KMS-11 (cell line): ENCODE measurements around the gene RANBP17.

Experiments
- H2AFZ ChIP-seq: fragments of 200-600 bp; sonication (generic); 2 replicates; pipeline ENCODE4 v1.6.1; 2016; ENCODE audit warnings: antibody characterized with exemption, mixed run types, low read depth
- H3K27ac ChIP-seq: fragments of 200-600 bp; sonication (generic); 2 replicates; pipeline ENCODE4 v1.6.1; 2016; ENCODE audit warnings: mild to moderate bottlenecking, mixed run types
- H3K27me3 ChIP-seq: fragments of 200-600 bp; sonication (generic); 2 replicates; pipeline ENCODE4 v1.6.1; 2017; ENCODE audit warnings: mild to moderate bottlenecking, low read depth, mixed run types, moderate library complexity; ENCODE audit not compliant: insufficient read depth
- H3K36me3 ChIP-seq: fragments of 200-600 bp; sonication (generic); 2 replicates; pipeline ENCODE4 v1.6.1; 2017; ENCODE audit warnings: mild to moderate bottlenecking, mixed run types; ENCODE audit not compliant: insufficient read depth
- H3K4me1 ChIP-seq: fragments of 200-600 bp; sonication (generic); 2 replicates; pipeline ENCODE4 v1.6.1; 2016; ENCODE audit warnings: mild to moderate bottlenecking, low read depth, mixed run types; ENCODE audit not compliant: poor library complexity, severe bottlenecking
- H3K4me2 ChIP-seq: fragments of 200-600 bp; sonication (generic); 2 replicates; pipeline ENCODE4 v1.7.0; 2016; ENCODE audit warnings: mild to moderate bottlenecking, mixed run types
- H3K4me3 ChIP-seq: fragments of 200-600 bp; sonication (generic); IDR thresholded peaks from 2 replicates; pipeline ENCODE4 v1.6.1; 2017; ENCODE audit warnings: low read depth, low read length, mixed read lengths; ENCODE audit not compliant: insufficient read depth
- H3K79me2 ChIP-seq: fragments of 200-600 bp; sonication (generic); 2 replicates; pipeline ENCODE4 v1.6.1; 2016; ENCODE audit warnings: low read depth, mixed run types; ENCODE audit not compliant: insufficient read depth
- H3K9ac ChIP-seq: fragments of 200-600 bp; sonication (generic); 2 replicates; pipeline ENCODE4 v1.6.1; 2016; ENCODE audit warnings: mild to moderate bottlenecking, mixed run types
- H4K20me1 ChIP-seq: fragments of 200-600 bp; sonication (generic); 2 replicates; pipeline ENCODE4 v1.6.1; 2016; ENCODE audit warnings: mild to moderate bottlenecking, mixed run types; ENCODE audit not compliant: insufficient read depth
- CTCF ChIP-seq: fragments of 200-600 bp; sonication (generic); conservative IDR thresholded peaks from 2 replicates; pipeline ENCODE4 v1.6.1; 2017; ENCODE audit warnings: low read depth, mild to moderate bottlenecking, antibody characterized with exemption, low read length, moderate library complexity, mixed read lengths

Gene RANBP17

GRCh38 chr5:171246231-171246630 is 384.4 kb downstream of the RANBP17 start:
- H3K4me2 ChIP-seq, result no peak overlapping the region
- no peak overlapping the region for H3K4me3 ChIP-seq

DNA sequence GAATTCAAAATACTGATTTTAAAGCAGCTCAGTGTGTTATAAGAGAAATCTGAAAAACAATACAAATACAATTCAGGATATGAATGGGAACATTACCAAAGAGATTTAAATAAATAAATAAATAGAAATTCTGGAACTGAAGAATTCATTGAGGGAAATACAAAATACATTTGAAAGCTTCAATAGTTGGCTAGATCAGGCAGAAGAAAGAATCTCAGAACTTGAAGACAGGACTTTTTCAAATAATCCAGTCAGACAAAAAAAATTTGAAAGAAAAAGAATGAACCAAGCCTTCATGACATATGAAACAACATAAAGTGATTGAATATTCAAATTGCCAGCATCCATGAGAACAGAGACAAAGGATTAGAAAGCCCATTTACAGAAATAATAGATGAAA is 387.6 kb downstream of the RANBP17 start:
- no peak for TF ChIP-seq CTCF

More at GRCh38 chr5:171246231-171246630, 384.4 kb downstream of the RANBP17 start:
- Histone ChIP-seq H2AFZ (no peak overlapping the region), H3K4me1 (no peaks in the 10 kb centered on the region), H3K36me3 (no peaks in the 10 kb centered on the region), H3K27ac (no peak overlapping the region), H3K79me2 (no peaks in the 10 kb centered on the region), H3K9ac (no peak overlapping the region), H4K20me1 (no peaks in the 10 kb centered on the region), H3K27me3 (no peaks in the 10 kb centered on the region)
- TF ChIP-seq CTCF, result no peak

GRCh38 chr5:171250738-171251137 is 388.9 kb downstream of the RANBP17 start:
- Histone ChIP-seq H3K9ac (no peak overlapping the region), H2AFZ (no peak overlapping the region), H3K36me3 (no peaks in the 10 kb centered on the region), H3K4me1 (no peaks in the 10 kb centered on the region), H3K27me3 (no peaks in the 10 kb centered on the region), H3K4me3 (no peak overlapping the region), H4K20me1 (no peaks in the 10 kb centered on the region), H3K27ac (no peak overlapping the region), H3K79me2 (no peaks in the 10 kb centered on the region), H3K4me2 (no peak overlapping the region)
- TF ChIP-seq CTCF, result no peak

More for the DNA sequence above, 387.6 kb downstream of the RANBP17 start:
- H2AFZ ChIP-seq, result no peak overlapping the region
- no peaks in the 10 kb centered on the region for H3K4me1 ChIP-seq
- H3K4me2 ChIP-seq, result no peak overlapping the region
- no peaks in the 10 kb centered on the region for H4K20me1 ChIP-seq
- no peaks in the 10 kb centered on the region for H3K79me2 ChIP-seq
- no peak overlapping the region for H3K9ac ChIP-seq
- H3K4me3 ChIP-seq, result no peak overlapping the region
- H3K27me3 ChIP-seq, result no peaks in the 10 kb centered on the region
- no peak overlapping the region for H3K27ac ChIP-seq
- no peaks in the 10 kb centered on the region for H3K36me3 ChIP-seq

DNA sequence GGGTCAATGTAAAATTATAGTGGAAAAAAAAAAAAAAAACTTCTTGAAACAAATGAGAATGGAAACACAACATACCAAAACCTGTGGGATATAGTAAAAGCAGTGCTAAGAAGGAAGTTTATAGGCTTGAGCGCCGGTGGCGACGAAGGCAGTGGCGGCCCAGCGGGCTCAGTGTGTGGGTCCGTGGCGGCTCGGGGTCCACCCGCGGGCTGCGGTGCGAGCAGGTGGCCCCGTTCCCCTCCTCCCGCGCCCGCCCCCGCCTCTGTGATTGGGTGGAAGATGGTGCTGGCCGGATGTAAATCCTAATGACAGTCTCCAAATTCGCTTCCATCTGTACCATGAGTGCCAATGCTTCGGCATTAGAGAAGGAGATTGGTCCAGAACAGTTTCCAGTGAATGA is 389.7 kb downstream of the RANBP17 start:
- H3K4me3 ChIP-seq, result no peak overlapping the region
- TF ChIP-seq CTCF, result no peak
- no peaks in the 10 kb centered on the region for H3K36me3 ChIP-seq
- H3K79me2 ChIP-seq, result no peaks in the 10 kb centered on the region
- no peaks in the 10 kb centered on the region for H3K27me3 ChIP-seq
- H3K9ac ChIP-seq, result no peak overlapping the region
- H3K4me2 ChIP-seq, result no peak overlapping the region
- H3K27ac ChIP-seq, result no peak overlapping the region
- H3K4me1 ChIP-seq, result no peaks in the 10 kb centered on the region
- H4K20me1 ChIP-seq, result no peaks in the 10 kb centered on the region
- H2AFZ ChIP-seq, result no peak overlapping the region
